Astrocyte (in vitro differentiated cells and primary cell): ENCODE results near the gene CCDC63. TPM values are rescaled to one million over a fixed set of nuclear protein-coding genes. Genes with fewer than 3 reads are reported as not detected.
"Not testable (repeated sequence)": the region's sequence is repeated elsewhere in the genome, so short reads cannot be mapped to it uniquely, and the experiment has no call there.

ENCODE experiments used
- DNase-seq: peaks from one replicate; pipeline ENCODE4 v3.0.0-alpha.2; 2010; ENCODE audit warnings: low read depth
- FAIRE-seq: peaks from 2 replicates; lab custom pipeline; 2011; peaks lifted over from hg19 to GRCh38; lab: Jason Lieb, UNC
- H2AFZ ChIP-seq: 2 replicates; pipeline ENCODE4 v1.6.0; 2012; ENCODE audit warnings: low read depth, low read length, inconsistent platforms
- H3K27ac ChIP-seq: 2 replicates; pipeline ENCODE4 v1.5.1; 2011; ENCODE audit warnings: low read depth, low read length, inconsistent platforms
- H3K27me3 ChIP-seq: 2 replicates; pipeline ENCODE4 v1.6.0; 2011; ENCODE audit warnings: low read length, inconsistent platforms; ENCODE audit not compliant: insufficient read depth
- H3K36me3 ChIP-seq: 2 replicates; pipeline ENCODE4 v1.5.1; 2011; ENCODE audit warnings: low read length, inconsistent platforms; ENCODE audit not compliant: insufficient read depth
- H3K4me1 ChIP-seq: 2 replicates; pipeline ENCODE4 v1.5.1; 2011; ENCODE audit warnings: low read length, inconsistent platforms; ENCODE audit not compliant: insufficient read depth
- H3K4me2 ChIP-seq: 2 replicates; pipeline ENCODE4 v1.6.0; 2012; ENCODE audit warnings: low read length, inconsistent platforms
- H3K4me3 ChIP-seq: 2 replicates; pipeline ENCODE4 v1.5.1; 2011; ENCODE audit warnings: low read depth, mild to moderate bottlenecking, low read length, inconsistent platforms; ENCODE audit not compliant: insufficient read depth
- H3K79me2 ChIP-seq: 2 replicates; pipeline ENCODE4 v1.6.0; 2012; ENCODE audit warnings: mild to moderate bottlenecking, low read length, inconsistent platforms; ENCODE audit not compliant: insufficient read depth
- H3K9ac ChIP-seq: 2 replicates; pipeline ENCODE4 v1.6.0; 2012; ENCODE audit warnings: mild to moderate bottlenecking, low read length, inconsistent platforms
- H3K9me3 ChIP-seq: 2 replicates; pipeline ENCODE4 v1.5.1; 2012; ENCODE audit warnings: low read depth, mild to moderate bottlenecking, low read length, inconsistent platforms; ENCODE audit not compliant: insufficient read depth
- H4K20me1 ChIP-seq: 2 replicates; pipeline ENCODE4 v1.6.0; 2012; ENCODE audit warnings: low read length, inconsistent platforms; ENCODE audit not compliant: insufficient read depth
- H3K27ac Mint-ChIP-seq: one replicate; pipeline ENCODE4 v1.8.0; 2021; ENCODE audit warnings: mild to moderate bottlenecking, mixed read lengths; ENCODE audit not compliant: unreplicated experiment
- H3K27me3 Mint-ChIP-seq: one replicate; pipeline ENCODE4 v1.8.0; 2021; ENCODE audit warnings: low read depth, mixed read lengths; ENCODE audit not compliant: unreplicated experiment
- H3K36me3 Mint-ChIP-seq: one replicate; pipeline ENCODE4 v1.8.0; 2021; ENCODE audit warnings: low read depth, mixed read lengths; ENCODE audit not compliant: unreplicated experiment
- H3K4me1 Mint-ChIP-seq: one replicate; pipeline ENCODE4 v1.8.0; 2021; ENCODE audit warnings: low read depth, mixed read lengths; ENCODE audit not compliant: unreplicated experiment
- H3K4me3 Mint-ChIP-seq: one replicate; pipeline ENCODE4 v1.8.0; 2021; ENCODE audit warnings: mild to moderate bottlenecking, moderate library complexity, mixed read lengths; ENCODE audit not compliant: unreplicated experiment
- H3K9me3 Mint-ChIP-seq: one replicate; pipeline ENCODE4 v1.8.0; 2021; ENCODE audit warnings: mild to moderate bottlenecking, mixed read lengths; ENCODE audit not compliant: unreplicated experiment
- CTCF ChIP-seq: IDR thresholded peaks from 2 replicates; pipeline ENCODE4 v1.5.1; 2011; ENCODE audit warnings: low read depth, mild to moderate bottlenecking, inconsistent platforms, low read length, moderate library complexity; ENCODE audit not compliant: insufficient read depth
- EZH2 ChIP-seq: IDR thresholded peaks from 2 replicates; pipeline ENCODE4 v1.6.1; 2012; ENCODE audit warnings: mild to moderate bottlenecking, low read length, inconsistent platforms; ENCODE audit not compliant: insufficient read depth
- total RNA-seq: library from RNA; stranded (reverse); gene quantifications from 2 replicates; pipeline ENCODE4 v1.2.1, GENCODE V29; 2021

Gene CCDC63
- total RNA-seq, 1 donor from 2014 or later: 0.30 TPM

- Histone ChIP-seq H3K9me3 (peaks cover 4% of the 10 kb centered on the region), H3K4me2 (no peak overlapping the region), H3K36me3 (no peaks in the 10 kb centered on the region), H4K20me1 (no peaks in the 10 kb centered on the region), H3K9ac (no peak overlapping the region), H3K4me1 (no peaks in the 10 kb centered on the region), H3K27ac (no peak overlapping the region), H3K4me3 (no peak overlapping the region), H3K79me2 (no peaks in the 10 kb centered on the region), H2AFZ (no peak overlapping the region), H3K27me3 (peaks cover 3% of the 10 kb centered on the region)
- H3K27ac Mint-ChIP-seq: no peak overlapping the region
- no peak for DNase-seq
- peaks cover 10% of the 10 kb centered on the region for H3K9me3 Mint-ChIP-seq
- no peaks in the 10 kb centered on the region for H3K4me1 Mint-ChIP-seq
- TF ChIP-seq EZH2 (no peak), CTCF (no peak)
- no peak for FAIRE-seq
- no peaks in the 10 kb centered on the region for H3K36me3 Mint-ChIP-seq
- no peak overlapping the region for H3K4me3 Mint-ChIP-seq
- peaks cover 6% of the 10 kb centered on the region for H3K27me3 Mint-ChIP-seq
Measured at GRCh38 chr12:110948041-110948440, 101.3 kb downstream of the CCDC63 start.

GRCh38 chr12:110950466-110950865 is 103.7 kb downstream of the CCDC63 start:
- not testable (repeated sequence) for H4K20me1 ChIP-seq, H3K4me2 ChIP-seq, H3K9ac ChIP-seq, H3K4me1 Mint-ChIP-seq, H3K36me3 Mint-ChIP-seq, FAIRE-seq, H3K4me1 ChIP-seq, H3K36me3 ChIP-seq, H3K9me3 ChIP-seq, H3K27ac ChIP-seq, H3K27ac Mint-ChIP-seq, H3K27me3 Mint-ChIP-seq, H3K4me3 ChIP-seq, DNase-seq, H3K9me3 Mint-ChIP-seq, H3K79me2 ChIP-seq, H3K27me3 ChIP-seq, H3K4me3 Mint-ChIP-seq, H2AFZ ChIP-seq

- not testable (repeated sequence) for H3K36me3 ChIP-seq, H3K27me3 Mint-ChIP-seq, H3K27ac ChIP-seq, H3K4me1 ChIP-seq, H3K9me3 ChIP-seq, H4K20me1 ChIP-seq, H3K79me2 ChIP-seq, DNase-seq, H3K9me3 Mint-ChIP-seq, H3K27ac Mint-ChIP-seq, H3K9ac ChIP-seq, H3K36me3 Mint-ChIP-seq, H2AFZ ChIP-seq, FAIRE-seq, H3K4me3 ChIP-seq, H3K4me3 Mint-ChIP-seq, H3K4me2 ChIP-seq, H3K4me1 Mint-ChIP-seq, H3K27me3 ChIP-seq
Measured at GRCh38 chr12:110950867-110951266, 104.1 kb downstream of the CCDC63 start.

Other genes with a start within 250 kb of the CCDC63 start
- 22.6 and 32.0 TPM in 2 replicates for gene TCTN1, start 232.9 kb upstream of the CCDC63 start, total RNA-seq
- 0.94 and 1.0 TPM in 2 replicates for gene HVCN1, start 157.9 kb upstream of the CCDC63 start, total RNA-seq
- gene PPP1CC, start 104.1 kb upstream of the CCDC63 start, total RNA-seq: 94.8 and 107 TPM in 2 replicates
- gene MYL2, start 73.6 kb downstream of the CCDC63 start, total RNA-seq: 0.48 TPM in 1 of 2 replicates, not detected in the other
- gene CUX2, start 187.2 kb downstream of the CCDC63 start, total RNA-seq: 0.07 and 0.30 TPM in 2 replicates